ENCODE results near the gene CRIP3. TPM values are rescaled to one million over a fixed set of nuclear protein-coding genes. Genes with fewer than 3 reads are reported as not detected.

Gene CRIP3
- total RNA-seq, 4 donors from 2014 or later = 2.2 to 3.4 (median 2.6) TPM; not detected in 1

DNA sequence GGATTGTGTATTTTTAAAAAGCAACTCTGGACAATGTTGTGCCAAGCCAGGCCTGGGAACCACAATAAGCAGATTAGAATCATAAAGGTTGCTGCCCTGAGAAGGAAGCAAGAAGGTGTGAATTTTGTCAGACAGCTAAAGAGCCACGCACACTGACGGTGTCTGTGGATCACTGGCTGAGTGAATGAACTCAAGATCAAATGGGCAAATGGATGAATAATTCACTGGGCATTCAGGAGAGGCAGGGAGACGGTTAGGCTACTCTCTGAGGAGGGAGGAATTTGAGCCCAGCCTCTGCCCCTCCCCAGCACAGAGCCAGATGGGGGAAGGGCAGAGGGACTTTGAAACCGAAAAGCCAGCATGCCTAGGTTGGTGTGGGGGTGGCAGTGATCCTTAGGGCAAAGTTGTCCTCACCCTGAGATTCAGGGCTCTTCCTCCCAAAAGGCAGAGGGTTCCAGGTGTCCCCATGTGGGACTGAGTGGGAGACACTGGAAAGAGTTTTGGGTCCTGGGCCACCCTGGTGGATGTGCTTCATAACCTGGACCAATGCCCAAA, 30.0 kb downstream of the CRIP3 start:
- no peaks in the 10 kb centered on the region for H3K36me3 ChIP-seq
- H3K4me3 ChIP-seq = no peak overlapping the region
- H3K9me3 ChIP-seq = no peaks in the 10 kb centered on the region
- TF ChIP-seq POLR2AphosphoS5 (IDR thresholded peaks at IDR 0.05) = no peak
- TF ChIP-seq EP300 (IDR thresholded peaks at IDR 0.05) = no peak
- TF ChIP-seq, protein P1, sequence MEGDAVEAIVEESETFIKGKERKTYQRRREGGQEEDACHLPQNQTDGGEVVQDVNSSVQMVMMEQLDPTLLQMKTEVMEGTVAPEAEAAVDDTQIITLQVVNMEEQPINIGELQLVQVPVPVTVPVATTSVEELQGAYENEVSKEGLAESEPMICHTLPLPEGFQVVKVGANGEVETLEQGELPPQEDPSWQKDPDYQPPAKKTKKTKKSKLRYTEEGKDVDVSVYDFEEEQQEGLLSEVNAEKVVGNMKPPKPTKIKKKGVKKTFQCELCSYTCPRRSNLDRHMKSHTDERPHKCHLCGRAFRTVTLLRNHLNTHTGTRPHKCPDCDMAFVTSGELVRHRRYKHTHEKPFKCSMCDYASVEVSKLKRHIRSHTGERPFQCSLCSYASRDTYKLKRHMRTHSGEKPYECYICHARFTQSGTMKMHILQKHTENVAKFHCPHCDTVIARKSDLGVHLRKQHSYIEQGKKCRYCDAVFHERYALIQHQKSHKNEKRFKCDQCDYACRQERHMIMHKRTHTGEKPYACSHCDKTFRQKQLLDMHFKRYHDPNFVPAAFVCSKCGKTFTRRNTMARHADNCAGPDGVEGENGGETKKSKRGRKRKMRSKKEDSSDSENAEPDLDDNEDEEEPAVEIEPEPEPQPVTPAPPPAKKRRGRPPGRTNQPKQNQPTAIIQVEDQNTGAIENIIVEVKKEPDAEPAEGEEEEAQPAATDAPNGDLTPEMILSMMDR (IDR thresholded peaks at IDR 0.05) = no peak
- no peak for TF ChIP-seq POLR2A (IDR thresholded peaks at IDR 0.05)
- no peak for DNase-seq (ENCODE audit: low spot score in 2 of 2)
- H3K27me3 ChIP-seq = peaks cover 40% of the 10 kb centered on the region
- no peak overlapping the region for H3K27ac ChIP-seq
- WGBS = 72% methylated on average over 4 of the region's 4 CpGs
- peaks cover 18% of the 10 kb centered on the region for H3K4me1 ChIP-seq

DNA sequence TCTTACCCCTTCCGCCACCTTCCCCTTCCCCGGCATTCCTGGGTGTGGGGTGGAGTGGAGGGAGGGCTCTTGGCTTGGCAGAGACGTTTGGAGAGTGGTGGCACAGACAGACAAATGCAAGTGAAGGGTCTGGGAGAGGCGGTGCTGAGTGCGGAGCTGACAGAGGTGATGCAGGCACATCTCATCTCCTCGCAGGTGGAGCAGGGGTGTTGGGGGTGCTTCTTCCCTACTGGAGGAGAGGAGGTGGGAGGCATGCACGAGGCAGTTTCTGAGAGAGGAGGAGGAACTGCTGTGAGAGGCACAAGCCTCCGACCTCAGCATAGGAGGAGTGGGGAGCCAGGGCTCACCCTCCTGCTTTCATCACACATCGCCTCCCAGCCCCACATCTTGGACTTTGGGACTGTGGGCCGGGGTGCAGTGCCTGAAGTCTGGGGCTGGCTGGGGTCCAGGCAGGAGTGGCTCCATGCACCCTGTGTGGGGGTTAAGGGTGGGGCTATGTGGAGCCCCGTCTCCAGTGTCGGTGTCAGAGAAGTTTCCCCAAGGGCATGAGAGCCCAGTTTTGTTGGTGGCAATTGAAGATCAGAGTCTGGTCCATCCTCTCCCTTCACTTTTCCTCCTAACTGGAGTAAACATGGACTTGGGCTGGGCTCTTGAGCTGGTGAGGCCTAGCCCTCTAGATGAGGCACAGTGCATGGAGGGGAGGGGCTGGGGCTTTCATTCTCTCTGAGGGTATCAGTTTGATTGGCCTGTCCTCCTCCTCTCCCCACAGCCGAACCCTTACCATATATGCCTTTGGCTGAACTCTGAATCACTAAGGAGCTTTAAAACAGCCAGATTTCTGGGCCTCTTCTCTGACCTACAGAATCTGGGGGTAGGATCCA, 30.7 kb downstream of the CRIP3 start:
- peaks cover 33% of the 10 kb centered on the region for H3K27me3 ChIP-seq
- DNase-seq (ENCODE audit: low spot score in 2 of 2) = no peak
- no peak for TF ChIP-seq EP300 (IDR thresholded peaks at IDR 0.05)
- TF ChIP-seq POLR2A (IDR thresholded peaks at IDR 0.05) = no peak
- TF ChIP-seq, protein P1 (IDR thresholded peaks at IDR 0.05) = no peak
- 72% methylated on average over 12 of the region's 13 CpGs for WGBS
- no peaks in the 10 kb centered on the region for H3K36me3 ChIP-seq
- H3K27ac ChIP-seq = no peak overlapping the region
- H3K9me3 ChIP-seq = no peaks in the 10 kb centered on the region
- peaks cover 18% of the 10 kb centered on the region for H3K4me1 ChIP-seq
- H3K4me3 ChIP-seq = no peak overlapping the region

DNA sequence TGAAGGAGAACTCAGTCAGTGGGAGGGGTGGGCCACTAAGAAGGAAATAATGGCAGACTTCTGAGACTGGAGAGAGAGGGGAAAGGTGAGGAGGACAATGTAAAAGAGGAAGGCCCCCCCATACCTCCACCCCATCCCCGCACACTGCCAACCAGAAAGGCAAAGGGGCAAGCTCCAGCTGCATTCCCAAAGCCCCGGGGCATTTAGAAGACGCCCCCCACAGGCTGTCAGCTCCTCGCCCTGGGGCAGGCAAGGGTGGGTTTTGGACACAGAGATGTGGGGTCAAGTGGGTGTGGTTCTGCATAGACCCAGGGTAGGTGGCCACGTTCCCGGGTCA, 31.4 kb downstream of the CRIP3 start:
- H3K27ac ChIP-seq = no peak overlapping the region
- peaks cover 18% of the 10 kb centered on the region for H3K4me1 ChIP-seq
- H3K36me3 ChIP-seq = no peaks in the 10 kb centered on the region
- no peak for DNase-seq (ENCODE audit: low spot score in 2 of 2)
- no peak overlapping the region for H3K4me3 ChIP-seq
- peaks cover 27% of the 10 kb centered on the region for H3K27me3 ChIP-seq
- TF ChIP-seq, protein P1 (IDR thresholded peaks at IDR 0.05) = no peak
- TF ChIP-seq EP300 (IDR thresholded peaks at IDR 0.05) (no peak), POLR2A (IDR thresholded peaks at IDR 0.05) (no peak), POLR2AphosphoS5 (IDR thresholded peaks at IDR 0.05) (no peak)
- no peaks in the 10 kb centered on the region for H3K9me3 ChIP-seq
- WGBS = 83% methylated on average over 6 of the region's 6 CpGs

DNA sequence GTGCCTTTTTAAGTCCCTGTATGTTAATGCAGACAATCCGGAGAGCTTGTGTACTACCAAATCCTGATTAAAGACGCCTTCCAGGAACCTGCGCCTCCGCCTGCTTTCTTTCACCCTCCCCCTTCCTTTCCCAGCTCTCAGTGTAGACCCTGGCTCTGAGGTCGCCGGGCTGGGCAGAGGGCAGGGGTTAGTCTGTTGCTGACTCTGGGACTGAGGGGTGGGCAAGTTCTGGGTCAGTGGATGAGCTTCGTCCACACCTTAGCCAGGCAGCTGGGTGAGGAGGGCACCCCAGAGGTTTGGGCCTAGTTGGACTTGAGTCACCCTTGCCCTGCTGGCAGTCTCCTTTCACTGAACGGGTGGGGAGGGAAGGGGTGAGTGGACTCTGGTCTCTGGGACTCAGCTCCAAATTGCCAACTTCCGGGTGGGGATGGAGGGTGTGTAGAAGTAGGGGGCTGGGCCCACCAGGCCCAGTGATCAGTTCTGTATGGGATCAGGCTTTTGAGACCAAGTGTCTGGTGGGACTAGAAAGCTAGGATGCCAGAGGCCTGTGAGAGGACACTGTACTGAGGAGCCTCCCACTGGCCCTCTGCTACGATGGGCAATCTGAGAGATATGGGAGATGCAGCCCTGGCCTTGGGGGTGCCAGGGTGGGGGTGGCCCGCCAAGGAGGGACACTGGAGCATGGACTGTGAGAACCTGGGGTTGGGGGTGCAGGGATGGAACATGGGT, 31.9 kb downstream of the CRIP3 start:
- Histone ChIP-seq H3K4me1 (peaks cover 18% of the 10 kb centered on the region), H3K36me3 (no peaks in the 10 kb centered on the region), H3K9me3 (no peaks in the 10 kb centered on the region), H3K27ac (no peak overlapping the region), H3K4me3 (peak overlapping the region; percentile 47), H3K27me3 (peaks cover 27% of the 10 kb centered on the region)
- WGBS = 79% methylated on average over 10 of the region's 11 CpGs
- TF ChIP-seq POLR2AphosphoS5 (IDR thresholded peaks at IDR 0.05) = no peak
- TF ChIP-seq EP300 (IDR thresholded peaks at IDR 0.05) = no peak
- TF ChIP-seq, protein P1 (IDR thresholded peaks at IDR 0.05) = no peak
- TF ChIP-seq POLR2A (IDR thresholded peaks at IDR 0.05) = no peak
- no peak for DNase-seq (ENCODE audit: low spot score in 2 of 2)
